ENCODE data around the gene TMEM179. TPM values are rescaled to one million over a fixed set of nuclear protein-coding genes. Genes with fewer than 3 reads are reported as not detected.

TMEM179 gene
- total RNA-seq, 1 experiment from 2014 or later, result 3.4 TPM

- in situ Hi-C loops (cut with HindIII; ENCODE audit: low pct_unique_long_range_greater_than_20kb, low sequenced_read_pairs), result no loop called here
- Histone ChIP-seq H3K4me3 (ENCODE audit: low read depth in 2 of 2, low read length in 2 of 2) (no peak overlapping the region), H3K9me3 (ENCODE audit: control insufficient read depth, insufficient read depth, low read depth, low read length) (no peaks in the 10 kb centered on the region), H3K27me3 (ENCODE audit: control insufficient read depth, insufficient read depth, low read length) (no peaks in the 10 kb centered on the region), H3K27ac (ENCODE audit: low read length) (no peak overlapping the region), H3K36me3 (ENCODE audit: control insufficient read depth, insufficient read depth, low read length) (no peaks in the 10 kb centered on the region), H3K4me1 (ENCODE audit: control insufficient read depth, insufficient read depth, low read length) (no peaks in the 10 kb centered on the region)
- intact Hi-C loops (cut with micrococcal nuclease; ENCODE audit: unreplicated experiment), result loop anchor here (10.0 kb wide), 1 partner anchor 565 kb away; no protein-coding TSS in a partner anchor
- DNase-seq (ENCODE audit: low read depth, low spot score) (no peak), ATAC-seq (peak; percentile 5; the same call in 1 of the 2 replicates)
- no TSS peak for BruUV-seq (replicated peaks)
- ChIA-PET CTCF (no interaction called here), POLR2A (no interaction called here)
- no peak for TF ChIP-seq SIN3A (IDR thresholded peaks at IDR 0.05; ENCODE audit: borderline replicate concordance, insufficient read depth, low read depth, low read length)
- no peak for TF ChIP-seq POLR2AphosphoS5 (IDR thresholded peaks at IDR 0.05; ENCODE audit: low read depth, low read length)
Observed at GRCh38 chr14:104639471-104639870, 34.9 kb upstream of the TMEM179 start.

- POLR2A ChIA-PET, result no interaction called here
- no peaks in the 10 kb centered on the region for H3K9me3 ChIP-seq (ENCODE audit: control insufficient read depth, insufficient read depth, low read depth, low read length)
- H3K4me1 ChIP-seq (ENCODE audit: control insufficient read depth, insufficient read depth, low read length), result no peaks in the 10 kb centered on the region
- no peaks in the 10 kb centered on the region for H3K36me3 ChIP-seq (ENCODE audit: control insufficient read depth, insufficient read depth, low read length)
- no TSS peak for BruUV-seq (replicated peaks)
- in situ Hi-C loops (cut with HindIII; ENCODE audit: low pct_unique_long_range_greater_than_20kb, low sequenced_read_pairs) (no loop called here), intact Hi-C loops (cut with micrococcal nuclease; ENCODE audit: unreplicated experiment) (loop anchor here (10.0 kb wide), 1 partner anchor 564 kb away; no protein-coding TSS in a partner anchor)
- TF ChIP-seq SIN3A (IDR thresholded peaks at IDR 0.05; ENCODE audit: borderline replicate concordance, insufficient read depth, low read depth, low read length) (no peak), CTCF (IDR thresholded peaks at IDR 0.05) (no peak), REST (IDR thresholded peaks at IDR 0.05; ENCODE audit: insufficient read depth in 1 of 2, low read depth in 2 of 2, low read length in 1 of 2) (no peak), POLR2AphosphoS5 (IDR thresholded peaks at IDR 0.05; ENCODE audit: low read depth, low read length) (no peak), TCF7L2 (IDR thresholded peaks at IDR 0.05; ENCODE audit: low read depth, low read length) (no peak)
- CTCF ChIA-PET, result interaction anchor here (0.7 kb wide), 1 partner anchor 68 kb away, joined by 3 read pairs; no protein-coding TSS in a partner anchor
- ATAC-seq (no peak), DNase-seq (ENCODE audit: low read depth, low spot score) (no peak)
- no peaks in the 10 kb centered on the region for H3K27me3 ChIP-seq (ENCODE audit: control insufficient read depth, insufficient read depth, low read length)
- H3K27ac ChIP-seq (ENCODE audit: low read length), result no peak overlapping the region
- no peak overlapping the region for H3K4me3 ChIP-seq (ENCODE audit: low read depth in 2 of 2, low read length in 2 of 2)
Observed at GRCh38 chr14:104638927-104639450, 34.4 kb upstream of the TMEM179 start.

- TF ChIP-seq REST (IDR thresholded peaks at IDR 0.05; ENCODE audit: insufficient read depth in 1 of 2, low read depth in 2 of 2, low read length in 1 of 2) (no peak), POLR2AphosphoS5 (IDR thresholded peaks at IDR 0.05; ENCODE audit: low read depth, low read length) (no peak), TCF7L2 (IDR thresholded peaks at IDR 0.05; ENCODE audit: low read depth, low read length) (no peak), CTCF (IDR thresholded peaks at IDR 0.05) (no peak), SIN3A (IDR thresholded peaks at IDR 0.05; ENCODE audit: borderline replicate concordance, insufficient read depth, low read depth, low read length) (no peak)
- no peak overlapping the region for H3K4me3 ChIP-seq (ENCODE audit: low read depth in 2 of 2, low read length in 2 of 2)
- in situ Hi-C loops (cut with HindIII; ENCODE audit: low pct_unique_long_range_greater_than_20kb, low sequenced_read_pairs) (no loop called here), intact Hi-C loops (cut with micrococcal nuclease; ENCODE audit: unreplicated experiment) (loop anchor here (10.0 kb wide), 1 partner anchor 563 kb away; no protein-coding TSS in a partner anchor)
- ChIA-PET CTCF (no interaction called here), POLR2A (no interaction called here)
- no peaks in the 10 kb centered on the region for H3K4me1 ChIP-seq (ENCODE audit: control insufficient read depth, insufficient read depth, low read length)
- no peak for ATAC-seq
- no peak overlapping the region for H3K27ac ChIP-seq (ENCODE audit: low read length)
- H3K36me3 ChIP-seq (ENCODE audit: control insufficient read depth, insufficient read depth, low read length), result no peaks in the 10 kb centered on the region
- no peaks in the 10 kb centered on the region for H3K9me3 ChIP-seq (ENCODE audit: control insufficient read depth, insufficient read depth, low read depth, low read length)
- no TSS peak for BruUV-seq (replicated peaks)
- H3K27me3 ChIP-seq (ENCODE audit: control insufficient read depth, insufficient read depth, low read length), result no peaks in the 10 kb centered on the region
- DNase-seq (ENCODE audit: low read depth, low spot score), result no peak
Observed at GRCh38 chr14:104638190-104638589, 33.6 kb upstream of the TMEM179 start.
